Progenitor cell of endocrine pancreas (in vitro differentiated cells): ENCODE results near the gene C16orf78. TPM values are rescaled to one million over a fixed set of nuclear protein-coding genes. Genes with fewer than 3 reads are reported as not detected.

ENCODE experiments used
- DNase-seq: peaks from one replicate; pipeline ENCODE4 v3.0.0; 2021; ENCODE audit warnings: low spot score; ENCODE audit not compliant: unreplicated experiment
- H3K27ac Mint-ChIP-seq: 2 replicates; pipeline ENCODE4 v1.8.0; 2021; ENCODE audit warnings: mild to moderate bottlenecking, moderate library complexity, mixed read lengths
- H3K27me3 Mint-ChIP-seq: 2 replicates; pipeline ENCODE4 v1.8.0; 2021; ENCODE audit warnings: mixed read lengths
- H3K36me3 Mint-ChIP-seq: 2 replicates; pipeline ENCODE4 v1.8.0; 2022; ENCODE audit warnings: mixed read lengths; ENCODE audit not compliant: insufficient read depth
- H3K4me1 Mint-ChIP-seq: 2 replicates; pipeline ENCODE4 v1.8.0; 2021; ENCODE audit warnings: low read depth, mixed read lengths
- H3K4me3 Mint-ChIP-seq: 2 replicates; pipeline ENCODE4 v1.8.0; 2021; ENCODE audit warnings: low read depth, mild to moderate bottlenecking, moderate library complexity, mixed read lengths
- H3K9me3 Mint-ChIP-seq: 2 replicates; pipeline ENCODE4 v1.8.0; 2021; ENCODE audit warnings: low read depth, mixed read lengths
- CTCF ChIP-seq: fragments of 200-600 bp; sonication (generic); IDR thresholded peaks from one replicate; pipeline ENCODE4 v1.5.0; 2021; ENCODE audit warnings: antibody characterized with exemption, mild to moderate bottlenecking; ENCODE audit not compliant: unreplicated experiment
- long read RNA-seq: library from polyadenylated mRNA; unstranded; transcript quantifications from one replicate; pipeline ENCODE4 v2.0.0, GENCODE V29; 2020
- total RNA-seq: library from RNA; stranded (reverse); gene quantifications from 2 replicates; pipeline ENCODE4 v1.2.1, GENCODE V29; 2021

The C16orf78 gene
- total RNA-seq: not detected in 2 replicates
- long read RNA-seq: 0 reads

GRCh38 chr16:49373504-49373903, at the start of gene C16orf78:
TSS of gene C16orf78 (plus strand) at chr16:49373804. CDS start at chr16:49373940, 136 bp downstream.
- no peaks in the 10 kb centered on the region for H3K27me3 Mint-ChIP-seq
- H3K36me3 Mint-ChIP-seq: no peaks in the 10 kb centered on the region
- no peaks in the 10 kb centered on the region for H3K9me3 Mint-ChIP-seq
- H3K4me1 Mint-ChIP-seq: no peaks in the 10 kb centered on the region
- DNase-seq: no peak
- no peak within 1 kb of the TSS for H3K4me3 Mint-ChIP-seq
- no peak within 1 kb of the TSS for H3K27ac Mint-ChIP-seq
- TF ChIP-seq CTCF: no peak

GRCh38 chr16:49324703-49325102, 48.9 kb upstream of the C16orf78 start:
- TF ChIP-seq CTCF: no peak
- H3K9me3 Mint-ChIP-seq: peaks cover 8% of the 10 kb centered on the region
- H3K4me1 Mint-ChIP-seq: no peaks in the 10 kb centered on the region
- peaks cover 20% of the 10 kb centered on the region for H3K27me3 Mint-ChIP-seq
- no peak overlapping the region for H3K27ac Mint-ChIP-seq
- no peak for DNase-seq
- no peaks in the 10 kb centered on the region for H3K36me3 Mint-ChIP-seq
- no peak overlapping the region for H3K4me3 Mint-ChIP-seq

GRCh38 chr16:49327466-49327865, 46.1 kb upstream of the C16orf78 start:
- TF ChIP-seq CTCF: no peak
- Mint-ChIP-seq H3K4me1 (no peaks in the 10 kb centered on the region), H3K27me3 (peaks cover 16% of the 10 kb centered on the region), H3K9me3 (no peaks in the 10 kb centered on the region), H3K36me3 (no peaks in the 10 kb centered on the region), H3K4me3 (no peak overlapping the region), H3K27ac (no peak overlapping the region)
- DNase-seq: no peak

GRCh38 chr16:49328325-49328724, 45.3 kb upstream of the C16orf78 start:
- peaks cover 13% of the 10 kb centered on the region for H3K27me3 Mint-ChIP-seq
- no peaks in the 10 kb centered on the region for H3K4me1 Mint-ChIP-seq
- no peak overlapping the region for H3K4me3 Mint-ChIP-seq
- no peak for DNase-seq
- no peak overlapping the region for H3K27ac Mint-ChIP-seq
- no peaks in the 10 kb centered on the region for H3K36me3 Mint-ChIP-seq
- TF ChIP-seq CTCF: no peak
- no peaks in the 10 kb centered on the region for H3K9me3 Mint-ChIP-seq

- Mint-ChIP-seq H3K36me3 (no peaks in the 10 kb centered on the region), H3K4me1 (no peaks in the 10 kb centered on the region), H3K4me3 (no peak overlapping the region), H3K9me3 (no peaks in the 10 kb centered on the region), H3K27ac (no peak overlapping the region), H3K27me3 (peaks cover 25% of the 10 kb centered on the region)
- DNase-seq: no peak
- TF ChIP-seq CTCF: peak; percentile 21
Measured at GRCh38 chr16:49330562-49331201, 42.9 kb upstream of the C16orf78 start.
